GOT3 (cell line): ENCODE results near the gene SASH1.

ENCODE experiments used
- DNase-seq: peaks from one replicate; lab custom pipeline; 2025; ENCODE audit warnings: mixed read lengths; lab: John Stamatoyannopoulos, UW

SASH1 gene

GRCh38 chr6:148590883-148591282 lies 248.2 kb downstream of the SASH1 start:
- no peak for DNase-seq

GRCh38 chr6:148591656-148592055 lies 249.0 kb downstream of the SASH1 start:
- DNase-seq = no peak

DNA sequence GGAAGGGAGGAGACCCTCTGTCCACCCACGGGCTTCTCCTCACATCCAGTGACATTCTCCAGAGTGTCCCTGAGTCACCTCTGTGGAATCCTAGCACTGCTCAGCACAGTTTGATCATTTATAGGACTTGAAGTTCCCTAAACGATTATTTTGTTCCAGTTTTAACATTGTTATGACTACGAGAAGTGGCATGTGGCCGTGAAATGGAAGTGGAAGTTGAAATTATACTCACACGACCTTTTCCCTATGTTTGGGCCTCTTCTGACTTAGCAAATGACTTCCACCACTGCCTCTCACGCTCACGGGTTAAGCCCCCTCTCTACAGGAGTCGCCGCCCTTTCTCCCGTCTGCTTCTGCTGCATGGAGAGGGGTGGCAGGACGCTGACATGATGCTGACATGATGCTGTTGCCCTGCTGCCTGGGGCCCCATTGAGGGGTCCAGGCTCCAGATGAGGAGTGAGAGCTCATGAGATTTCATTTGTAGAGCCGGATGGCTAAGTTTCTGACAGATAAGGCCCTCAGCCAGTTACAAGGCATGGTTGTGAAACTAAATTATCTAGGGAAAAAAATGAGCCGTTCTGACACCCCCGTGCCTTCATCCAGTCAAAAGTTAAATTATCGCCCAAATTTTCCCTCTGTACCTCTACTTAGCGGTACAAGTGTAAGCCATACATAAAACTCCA lies 250.6 kb downstream of the SASH1 start:
- DNase-seq = no peak

DNA sequence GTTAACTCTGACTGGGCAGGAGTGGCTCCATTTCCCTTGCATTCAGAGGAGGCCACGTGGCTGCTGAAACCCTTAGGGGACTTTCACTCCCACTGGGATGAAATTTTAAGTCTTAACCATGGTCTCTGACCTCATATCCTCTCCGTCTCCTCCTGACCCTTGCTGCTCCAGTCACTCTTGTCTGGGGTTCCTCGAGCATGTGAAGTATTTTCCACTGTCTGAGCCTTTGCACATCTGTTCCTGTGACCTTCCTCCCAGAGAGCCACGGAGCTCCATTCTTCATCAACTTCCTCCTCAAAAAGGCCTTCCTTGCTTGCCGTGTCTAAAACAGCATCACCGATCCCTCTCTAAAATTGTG lies 251.2 kb downstream of the SASH1 start:
- DNase-seq = no peak

GRCh38 chr6:148595550-148595949 lies 252.9 kb downstream of the SASH1 start:
- no peak for DNase-seq

GRCh38 chr6:148596891-148597455 lies 254.3 kb downstream of the SASH1 start:
- no peak for DNase-seq

DNA sequence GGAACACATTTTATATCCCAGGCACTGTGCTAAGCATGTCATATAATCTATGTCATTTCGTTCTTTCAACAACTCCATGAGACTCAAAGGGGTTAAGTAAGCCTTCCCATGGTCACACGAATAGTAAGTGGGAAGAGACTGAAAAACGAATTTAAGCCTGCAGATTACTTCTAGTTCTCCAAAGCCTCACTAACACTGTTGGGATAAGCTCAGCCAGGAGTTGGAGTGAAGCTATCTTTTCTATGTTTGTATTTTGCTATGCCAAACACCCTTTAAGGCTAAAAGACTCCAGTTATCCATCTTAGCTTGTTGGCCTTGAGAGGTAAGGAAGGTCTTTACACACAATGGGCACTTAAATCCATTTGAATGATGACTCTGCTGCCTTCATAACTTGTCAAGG lies 256.1 kb downstream of the SASH1 start:
- no peak for DNase-seq

- DNase-seq = no peak
Observed at GRCh38 chr6:148599967-148600426, 257.4 kb downstream of the SASH1 start.
